H1 (cell line): ENCODE measurements around the gene PDPK1. TPM values are rescaled to one million over a fixed set of nuclear protein-coding genes. Genes with fewer than 3 reads are reported as not detected.

Source experiments
- CTCF ChIA-PET: fragments of 300-600 bp; sonication (Branson Sonifier 250); formaldehyde crosslinking; loops from one replicate; lab custom pipeline; 2021; ENCODE audit not compliant: partially characterized antibody; lab: Charles Lee
- POLR2A ChIA-PET: fragments of 300-600 bp; sonication (Branson Sonifier 250); formaldehyde crosslinking; loops from one replicate; lab custom pipeline; 2021; ENCODE audit warnings: inconsistent platforms; ENCODE audit not compliant: partially characterized antibody; lab: Charles Lee
- DNase-seq, 2 experiments: peaks; one replicate each; pipeline versions ENCODE4 v3.0.0 to v3.0.0-alpha.2; 2010 to 2022; ENCODE audit warnings: low spot score in 2 of 2, low read depth in 1 of 2, mixed read lengths in 1 of 2
- FAIRE-seq: peaks from 2 replicates; lab custom pipeline; 2011; peaks lifted over from hg19 to GRCh38; lab: Jason Lieb, UNC
- H2AFZ ChIP-seq: 2 replicates; pipeline ENCODE4 v1.8.1; 2012; ENCODE audit warnings: low read length, inconsistent platforms
- H2AK5ac ChIP-seq: 2 replicates; pipeline ENCODE4 v1.6.1; 2013; ENCODE audit warnings: low read depth, low read length
- H2BK120ac ChIP-seq: replicated peaks from 2 replicates; pipeline ENCODE3; 2013; ENCODE audit warnings: low read depth, low read length, inconsistent platforms
- H2BK12ac ChIP-seq: 2 replicates; pipeline ENCODE4 v1.6.1; 2013; ENCODE audit warnings: low read depth, low read length
- H2BK15ac ChIP-seq: 2 replicates; pipeline ENCODE4 v1.6.1; 2013; ENCODE audit warnings: low read length
- H2BK20ac ChIP-seq: 2 replicates; pipeline ENCODE4 v1.6.1; 2013; ENCODE audit warnings: low read length
- H2BK5ac ChIP-seq: 2 replicates; pipeline ENCODE4 v1.6.1; 2013; ENCODE audit warnings: low read depth, low read length
- H3K14ac ChIP-seq: 2 replicates; pipeline ENCODE4 v1.6.1; 2013; ENCODE audit warnings: inconsistent platforms; ENCODE audit not compliant: insufficient read length
- H3K18ac ChIP-seq: 2 replicates; pipeline ENCODE4 v1.6.1; 2013; ENCODE audit warnings: low read length; ENCODE audit errors: extremely low read depth
- H3K23ac ChIP-seq: 2 replicates; pipeline ENCODE4 v1.6.1; 2013; ENCODE audit warnings: inconsistent platforms; ENCODE audit not compliant: insufficient read length
- H3K23me2 ChIP-seq: 2 replicates; pipeline ENCODE4 v1.6.1; 2013; ENCODE audit warnings: low read depth, low read length
- H3K27ac ChIP-seq: 2 replicates; pipeline ENCODE4 v1.6.1; 2011; ENCODE audit warnings: low read depth, low read length, inconsistent platforms
- H3K27me3 ChIP-seq, 4 experiments: replicated peaks in 1 of 4; 1 replicate in 1 of 4; 2 replicates in 3 of 4; pipeline versions ENCODE4 v1.6.1 to v1.8.1; 2011 to 2013; ENCODE audit warnings: low read length in 3 of 4, mild to moderate bottlenecking in 3 of 4, inconsistent platforms in 2 of 4, mixed read lengths in 2 of 4, moderate library complexity in 1 of 4; ENCODE audit not compliant: control insufficient read depth in 3 of 4, insufficient read depth in 3 of 4; ENCODE audit errors: extremely low read depth in 1 of 4
- H3K36me3 ChIP-seq, 4 experiments: 2 replicates each; pipeline versions ENCODE4 v1.6.1 to v1.8.1; 2011 to 2013; ENCODE audit warnings: mild to moderate bottlenecking in 4 of 4, low read length in 3 of 4, moderate library complexity in 2 of 4, control low read depth in 1 of 4, inconsistent platforms in 1 of 4; ENCODE audit not compliant: insufficient read depth in 4 of 4, control insufficient read depth in 2 of 4
- H3K4ac ChIP-seq: replicated peaks from 2 replicates; pipeline ENCODE3; 2013; ENCODE audit warnings: low read length, low read depth, mixed read lengths, inconsistent platforms; ENCODE audit not compliant: insufficient read length
- H3K4me1 ChIP-seq, 4 experiments: replicated peaks in 1 of 4; 1 replicate in 1 of 4; 2 replicates in 3 of 4; pipeline versions ENCODE4 v1.6.1 to v1.8.1; 2011 to 2013; ENCODE audit warnings: low read length in 3 of 4, inconsistent platforms in 2 of 4, mixed read lengths in 1 of 4; ENCODE audit not compliant: insufficient read depth in 4 of 4, control insufficient read depth in 3 of 4
- H3K4me2 ChIP-seq, 2 experiments: 2 replicates each; pipeline versions ENCODE4 v1.6.1 to v1.8.1; 2011 to 2013; ENCODE audit warnings: low read depth in 2 of 2, low read length in 2 of 2, control low read depth in 1 of 2, inconsistent platforms in 1 of 2, mild to moderate bottlenecking in 1 of 2; ENCODE audit not compliant: insufficient read depth in 1 of 2
- H3K4me3 ChIP-seq, 4 experiments: fragments of 200-600, 300-600 bp in 1 of 4; sonication (generic), shearing (Covaris generic), sonication (Bioruptor Twin) in 1 of 4; 2 replicates each; pipeline versions ENCODE4 v1.5.1 to v1.8.1; 2011 to 2016; ENCODE audit warnings: low read length in 4 of 4, low read depth in 3 of 4, control low read depth in 2 of 4, inconsistent platforms in 2 of 4, mild to moderate bottlenecking in 2 of 4, mixed read lengths in 1 of 4, moderate library complexity in 1 of 4; ENCODE audit not compliant: insufficient read depth in 2 of 4; ENCODE audit errors: extremely low read depth in 1 of 4
- H3K56ac ChIP-seq: replicated peaks from 2 replicates; pipeline ENCODE3; 2013; ENCODE audit warnings: low read depth, mild to moderate bottlenecking, mixed read lengths, low read length, inconsistent platforms; ENCODE audit not compliant: insufficient read length
- H3K79me1 ChIP-seq: 2 replicates; pipeline ENCODE4 v1.6.1; 2013; ENCODE audit warnings: low read depth, low read length, control low read depth
- H3K79me2 ChIP-seq, 2 experiments: 2 replicates each; pipeline versions ENCODE4 v1.6.1 to v1.8.1; 2012 to 2013; ENCODE audit warnings: low read length in 2 of 2, mild to moderate bottlenecking in 2 of 2, inconsistent platforms in 1 of 2; ENCODE audit not compliant: insufficient read depth in 2 of 2, control insufficient read depth in 1 of 2
- H3K9ac ChIP-seq, 4 experiments: replicated peaks in 1 of 4; 1 replicate in 1 of 4; 2 replicates in 3 of 4; pipeline versions ENCODE4 v1.6.1 to v1.8.1; 2011 to 2013; ENCODE audit warnings: low read depth in 3 of 4, low read length in 3 of 4, control low read depth in 2 of 4, mild to moderate bottlenecking in 2 of 4, moderate library complexity in 2 of 4, inconsistent platforms in 1 of 4; ENCODE audit errors: extremely low read depth in 1 of 4
- H3K9me3 ChIP-seq, 2 experiments: 2 replicates each; pipeline versions ENCODE4 v1.6.1 to v1.8.1; 2012 to 2013; ENCODE audit warnings: mild to moderate bottlenecking in 2 of 2, moderate library complexity in 2 of 2, control low read depth in 1 of 2, inconsistent platforms in 1 of 2, low read depth in 1 of 2, low read length in 1 of 2, mixed read lengths in 1 of 2; ENCODE audit not compliant: insufficient read depth in 2 of 2
- H4K20me1 ChIP-seq, 2 experiments: replicated peaks in 1 of 2; 2 replicates each; pipeline versions ENCODE3 to v1.8.1; 2011 to 2013; ENCODE audit warnings: inconsistent platforms in 2 of 2, low read length in 2 of 2, mild to moderate bottlenecking in 1 of 2; ENCODE audit not compliant: insufficient read depth in 2 of 2, control insufficient read depth in 1 of 2
- H4K5ac ChIP-seq: 2 replicates; pipeline ENCODE4 v1.6.1; 2013; ENCODE audit warnings: low read length, low read depth, mixed read lengths, inconsistent platforms; ENCODE audit not compliant: insufficient read length
- H4K8ac ChIP-seq: 2 replicates; pipeline ENCODE4 v1.8.0; 2013; ENCODE audit warnings: mild to moderate bottlenecking, moderate library complexity, low read length, inconsistent platforms; ENCODE audit not compliant: insufficient read depth; ENCODE audit errors: extremely low read depth
- H4K91ac ChIP-seq: replicated peaks from 2 replicates; pipeline ENCODE3; 2013; ENCODE audit warnings: low read length, mixed read lengths, inconsistent platforms; ENCODE audit not compliant: insufficient read length
- CHD1 ChIP-seq: IDR thresholded peaks from 2 replicates; pipeline ENCODE4 v1.6.1; 2012; ENCODE audit warnings: low read depth, low read length, improper control_type of control experiment
- JUND ChIP-seq: IDR thresholded peaks from 2 replicates; pipeline ENCODE4 v1.6.1; 2011; ENCODE audit warnings: mild to moderate bottlenecking, improper control_type of control experiment, low read length
- POLR2A ChIP-seq, 2 experiments: IDR thresholded peaks; 1 replicate in 1 of 2; 2 replicates in 1 of 2; pipeline ENCODE4 v1.6.1; 2011; ENCODE audit warnings: low read depth in 2 of 2, low read length in 2 of 2, mild to moderate bottlenecking in 2 of 2; ENCODE audit errors: control extremely low read depth in 1 of 2
- RFX5 ChIP-seq: IDR thresholded peaks from 2 replicates; pipeline ENCODE4 v1.6.1; 2011; ENCODE audit warnings: low read depth, low read length, improper control_type of control experiment, borderline replicate concordance
- SIX5 ChIP-seq: IDR thresholded peaks from 2 replicates; pipeline ENCODE4 v1.6.1; 2011; ENCODE audit warnings: mild to moderate bottlenecking, low read depth, low read length
- WGBS, 2 experiments: shearing (Covaris generic) in 1 of 2; methylation state at CpG; one replicate each; pipeline versions ENCODE4 v1.1.6 to v1.1.7; 2013 to 2015; ENCODE audit warnings: low lambda C conversion rate in 2 of 2, mixed read lengths in 2 of 2, inconsistent platforms in 1 of 2, low coverage in 1 of 2, missing lambda C conversion rate in 1 of 2; ENCODE audit not compliant: insufficient replicate concordance in 2 of 2, insufficient coverage in 1 of 2, insufficient read length in 1 of 2; ENCODE audit errors: extremely low coverage in 1 of 2, missing lambda C conversion rate in 1 of 2; 5-methylcytosine and 5-hydroxymethylcytosine counted together
- polyA plus RNA-seq, 7 experiments: library from polyadenylated mRNA; depleted of rRNA in 3 of 7; stranded (reverse) in 5 of 7; unstranded in 2 of 7; fragments of >200 nt in 5 of 7; fragments of 200-250 nt in 2 of 7; gene quantifications; 1 replicate in 5 of 7; 2 replicates in 1 of 7; 4 replicates in 1 of 7; pipeline versions ENCODE4 v1.2.1 to v1.2.3, GENCODE V29; 2011 to 2013; ENCODE audit warnings: missing spikeins in 2 of 7, mixed read lengths in 2 of 7
- total RNA-seq: library from RNA; stranded (reverse); fragmentation: NEBNext Ultra II Directional; extraction: Animal tissue kit (Norgen Biotek cat#: 25700); gene quantifications from 2 replicates; pipeline ENCODE4 v1.2.1, GENCODE V29; 2021

Gene PDPK1
- total and polyA plus RNA-seq, 2 of the 8 experiments (the other 6 are each of a cell fraction or from before 2014, with no cell fraction given), result 17.1 to 27.8 TPM

GRCh38 chr16:2517954-2518605, 19.7 kb upstream of the PDPK1 start:
- 88% methylated on average over 12 of the region's 12 CpGs; no CpG with 5 or more reads in 1 of the 2 experiments for WGBS, 2 experiments

More at GRCh38 chr16:2517954-2518605, 19.7 kb upstream of the PDPK1 start:
- Histone ChIP-seq H4K91ac (no peak overlapping the region), H3K27me3 (no peaks in the 10 kb centered on the region), H2BK20ac (no peak overlapping the region), H3K23me2 (peaks cover 12% of the 10 kb centered on the region; the same call in 1 of the 2 replicates), H3K27ac (no peak overlapping the region), H3K9ac (no peak overlapping the region), H2BK15ac (no peak overlapping the region), H3K23ac (no peak overlapping the region), H2BK12ac (no peak overlapping the region), H2BK5ac (no peak overlapping the region), H3K9me3 (no peaks in the 10 kb centered on the region), H2AK5ac (no peak overlapping the region), H3K36me3 (peaks cover 0 to under 1% (median 0%) of the 10 kb centered on the region in 4 experiments; a peak in 3 of 8 replicates), H3K4ac (no peak overlapping the region), H3K18ac (no peak overlapping the region), H2AFZ (no peak overlapping the region), H4K8ac (peak overlapping the region; percentile 64; the same call in 1 of the 2 replicates), H3K79me1 (peaks cover 22% of the 10 kb centered on the region), H4K20me1 (peaks cover 31 to 38% of the 10 kb centered on the region in 2 experiments), H3K14ac (no peak overlapping the region), H3K4me2 (no peak overlapping the region), H3K4me3 (no peak overlapping the region), H3K79me2 (peaks cover 26 to 61% of the 10 kb centered on the region in 2 experiments)
- POLR2A ChIA-PET, result interaction anchor here (0.8 to 7.6 kb wide), 3 partner anchors 9 to 32 kb away, joined by 3 to 108 read pairs (median 4); partner anchors contain the start of gene CEMP1
- FAIRE-seq, result no peak
- no peak for DNase-seq
- CTCF ChIA-PET, result interaction anchor here (0.9 to 1.4 kb wide), 5 partner anchors 13 to 254 kb away, joined by 3 to 4 read pairs (median 3); partner anchors contain the start of gene CEMP1
- TF ChIP-seq SIX5, result no peak
- no peak for TF ChIP-seq CHD1
- TF ChIP-seq POLR2A (IDR thresholded peaks at IDR 0.05; ENCODE audit: control extremely low read depth in 1 of 2, low read depth in 2 of 2, low read length in 2 of 2), result 0 out of 3 replicates have a peak, but pooled peaks of 1 of the 2 experiments have one; percentile 20
- TF ChIP-seq RFX5, result no peak
- TF ChIP-seq JUND, result no peak
- TF ChIP-seq, all 59 proteins: peak for 1
- H3K4me1 ChIP-seq, result peaks cover 0 to 24% (median 7%) of the 10 kb centered on the region in 4 experiments; a peak in 6 of 7 replicates
- no peak overlapping the region for H3K56ac ChIP-seq
- H2BK120ac ChIP-seq, result no peak overlapping the region
- H4K5ac ChIP-seq, result no peak overlapping the region
